Measurements from ENCODE around the gene COMMD6.

- TF ChIP-seq POLR2A (IDR thresholded peaks at IDR 0.05; ENCODE audit: extremely low read depth, insufficient read length) (no peak), CTCF (IDR thresholded peaks at IDR 0.05; ENCODE audit: low read depth, low read length) (no peak)
Observed at GRCh38 chr13:75485286-75486062, 52.2 kb downstream of the COMMD6 start.
